ENCODE data around the gene SKIDA1.
A peak's percentile ranks its signal among the peaks of the same experiment; 100 is the strongest.
"Not testable (repeated sequence)": the region's sequence is repeated elsewhere in the genome, so short reads cannot be mapped to it uniquely, and the experiment has no call there.

The SKIDA1 gene

DNA sequence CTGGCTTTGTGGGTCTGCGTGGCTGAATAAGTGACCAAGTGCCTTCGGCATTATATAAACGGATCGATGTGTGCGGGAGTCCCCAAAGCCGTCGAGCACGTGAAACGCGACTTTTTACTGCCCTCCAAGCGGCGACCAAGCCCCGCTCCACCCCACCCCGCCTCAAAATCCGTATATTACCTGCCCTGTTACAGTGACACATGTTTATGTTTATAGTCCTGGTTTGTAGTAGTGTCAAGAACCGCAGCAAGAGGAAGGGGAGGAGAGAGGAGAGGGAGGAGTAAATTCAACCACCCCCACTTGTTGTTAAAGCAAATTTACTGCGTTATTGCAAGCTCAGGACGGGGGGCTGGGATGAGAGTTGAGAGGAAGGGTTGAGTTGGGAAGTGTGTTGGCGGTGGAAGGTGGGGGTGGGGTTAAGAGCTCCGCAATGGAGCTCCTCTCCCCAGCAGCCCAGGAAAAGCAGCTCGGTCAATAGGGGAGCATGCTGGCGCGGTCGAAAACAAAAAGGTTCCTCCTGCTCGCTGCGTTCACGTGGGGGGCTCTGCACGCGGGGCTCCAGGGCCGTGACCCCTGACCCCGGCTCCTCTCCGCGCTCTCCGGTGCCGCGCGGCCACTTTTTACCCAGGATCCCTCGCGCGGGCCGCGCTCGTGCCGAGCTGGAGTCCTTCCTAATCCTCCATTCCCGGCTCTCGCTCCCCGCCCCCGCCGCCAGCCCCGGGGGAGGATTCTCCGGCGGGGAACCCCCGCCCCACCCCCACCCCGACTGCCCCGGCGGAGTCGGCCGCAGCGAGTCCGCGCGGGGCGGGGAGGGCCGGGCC, at the start of gene SKIDA1:
SKIDA1 (minus strand) TSS at position 316 of the 821 bp plus-strand sequence. CDS start 7,860 bp downstream, outside the sequence.
- peak; percentile 99 for DNase-seq

- DNase-seq: not testable (repeated sequence)
Observed at GRCh38 chr10:21574514-21574913, 49.0 kb upstream of the SKIDA1 start.

DNA sequence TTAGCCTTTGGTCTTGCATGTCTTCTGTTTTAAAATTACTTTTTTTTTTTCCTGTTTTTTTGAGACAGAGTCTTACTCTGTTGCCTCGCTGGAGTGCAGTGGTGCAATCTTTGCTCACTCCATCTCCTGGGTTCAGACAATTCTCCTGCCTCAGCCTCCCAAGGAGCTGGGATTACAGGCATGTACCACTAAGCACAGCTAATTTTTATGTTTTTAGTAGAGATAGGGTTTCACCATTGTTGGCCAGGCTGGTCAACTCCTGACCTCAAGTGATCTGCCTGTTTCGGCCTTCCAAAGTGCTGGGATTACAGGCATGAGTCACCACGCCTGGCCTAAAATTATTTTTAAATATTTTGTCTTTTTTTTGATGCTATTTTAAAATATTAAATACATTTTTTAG, 47.1 kb upstream of the SKIDA1 start:
- DNase-seq: no peak

DNA sequence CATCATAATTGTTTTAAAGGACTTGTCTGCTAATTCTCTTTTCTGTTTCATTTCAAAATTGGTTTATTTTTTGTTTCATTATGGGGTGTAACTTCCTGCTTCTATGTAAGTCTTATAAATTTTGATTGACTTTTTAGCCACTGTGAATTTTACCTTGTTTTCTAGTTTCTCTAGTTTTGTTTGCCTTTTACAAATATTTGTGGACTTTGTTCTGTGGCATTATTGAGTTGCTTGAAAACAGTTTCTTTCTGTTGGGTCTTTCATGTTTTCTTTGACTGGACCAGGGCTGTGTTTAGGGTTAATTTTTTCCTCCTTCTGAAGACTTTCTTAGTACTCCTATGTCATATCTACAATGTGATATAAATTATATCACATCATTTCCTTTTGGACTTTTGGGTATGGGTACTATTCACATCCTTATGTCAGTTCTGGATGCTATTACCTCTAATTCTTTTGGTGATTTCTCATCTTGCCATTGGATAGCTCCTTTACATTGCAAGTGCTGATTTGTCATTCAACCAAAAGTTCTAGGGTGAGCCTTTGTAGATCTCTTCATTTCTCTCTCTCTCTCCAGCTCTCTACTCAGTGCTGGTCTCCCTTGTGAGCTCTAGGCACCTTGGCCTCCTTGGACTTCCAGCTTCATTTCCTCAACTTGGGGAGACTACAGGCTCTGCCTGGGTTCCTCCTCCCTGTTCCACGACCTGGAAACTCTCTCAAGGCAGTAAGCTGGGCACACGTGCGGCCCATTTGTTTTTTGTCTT, 45.5 kb upstream of the SKIDA1 start:
- no peak for DNase-seq

- DNase-seq: not testable (repeated sequence)
Observed at GRCh38 chr10:21558984-21559383, 33.5 kb upstream of the SKIDA1 start.

GRCh38 chr10:21556527-21556926, 31.0 kb upstream of the SKIDA1 start:
- no peak for DNase-seq

GRCh38 chr10:21552638-21553037, 27.2 kb upstream of the SKIDA1 start:
- no peak for DNase-seq

- no peak for DNase-seq
Observed at GRCh38 chr10:21547246-21547645, 21.8 kb upstream of the SKIDA1 start.

DNA sequence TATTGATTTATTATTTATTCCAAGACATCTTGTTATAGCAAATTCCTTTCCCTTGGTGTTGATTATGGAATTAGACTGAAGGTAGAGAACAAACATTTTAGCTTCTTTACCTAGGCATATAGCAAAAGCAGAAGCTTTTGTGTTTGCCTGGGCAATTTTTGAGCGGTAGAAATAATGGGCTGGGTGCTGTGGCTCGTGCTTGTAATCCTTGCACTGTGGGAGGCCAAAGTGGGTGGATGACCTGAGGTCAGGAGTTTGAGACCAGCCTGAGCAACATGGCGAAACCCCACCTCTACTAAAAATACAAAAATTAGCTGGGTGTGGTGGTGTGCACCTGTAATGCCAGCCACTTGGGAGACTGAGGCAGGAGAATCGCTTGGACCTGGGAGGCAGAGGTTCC, 15.2 kb upstream of the SKIDA1 start:
- not testable (repeated sequence) for DNase-seq

- no peak for DNase-seq
Observed at GRCh38 chr10:21536874-21537273, 11.4 kb upstream of the SKIDA1 start.

DNA sequence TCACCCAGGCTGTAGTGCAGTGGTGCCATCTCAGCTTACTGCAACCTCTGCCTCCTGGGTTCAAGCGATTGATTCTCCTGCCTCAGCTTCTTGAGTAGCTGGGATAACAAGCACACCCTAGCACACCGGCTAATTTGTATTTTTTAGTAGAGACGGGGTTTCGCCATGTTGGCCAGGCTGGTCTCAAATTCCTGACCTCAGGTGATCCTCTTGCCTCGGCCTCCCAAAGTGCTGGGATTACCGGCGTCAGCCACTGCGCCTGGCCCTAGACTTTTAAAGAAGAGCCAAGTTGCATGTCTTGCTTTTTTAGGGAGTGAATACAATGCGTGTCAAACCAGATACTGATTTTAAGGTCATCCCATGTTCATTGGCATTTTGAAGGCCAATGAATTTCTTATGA, 10.5 kb upstream of the SKIDA1 start:
- DNase-seq: not testable (repeated sequence)

GRCh38 chr10:21535494-21535965, 10.0 kb upstream of the SKIDA1 start:
- DNase-seq: peak in 1 of 2 experiments; percentile 57

DNA sequence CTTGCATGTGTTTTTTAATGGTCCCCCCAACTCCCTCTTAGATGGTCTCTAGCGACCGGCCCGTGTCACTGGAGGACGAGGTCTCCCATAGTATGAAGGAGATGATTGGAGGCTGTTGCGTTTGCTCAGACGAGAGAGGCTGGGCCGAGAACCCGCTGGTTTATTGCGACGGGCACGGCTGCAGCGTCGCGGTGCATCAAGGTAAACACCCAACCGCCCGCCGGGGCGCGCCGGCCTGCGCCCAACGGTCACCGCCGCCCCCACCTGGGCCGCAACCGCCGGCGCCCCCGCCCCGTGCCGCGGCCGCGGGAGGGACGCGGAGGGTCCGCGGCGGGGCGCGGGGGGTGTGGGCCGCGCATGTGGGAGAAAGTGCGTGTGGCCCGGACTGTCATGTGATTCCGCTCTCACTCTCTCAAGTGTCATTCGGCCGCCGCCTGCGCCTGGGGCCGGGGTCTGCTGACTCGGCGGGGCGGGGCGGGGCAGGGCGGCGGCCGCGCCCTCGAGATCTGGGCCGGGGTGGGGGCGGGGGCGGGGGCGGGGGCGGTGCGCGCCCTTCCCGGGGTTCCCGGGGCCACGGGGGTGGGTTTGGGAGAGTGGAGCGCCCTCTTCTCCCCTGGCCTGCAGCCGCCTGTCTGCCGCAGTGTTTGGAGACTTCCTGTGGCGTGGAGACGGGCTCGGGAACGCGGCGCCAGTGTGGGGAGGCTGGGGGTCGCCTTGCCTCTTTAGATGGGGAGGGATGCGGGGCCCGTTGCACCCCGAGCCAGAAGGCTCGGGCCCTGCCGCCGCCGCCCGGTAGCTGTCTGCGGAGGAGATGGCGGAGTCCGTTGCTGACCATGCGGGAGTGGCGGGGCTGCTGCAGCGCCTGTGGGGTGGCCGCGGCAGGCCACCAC, 9.4 kb upstream of the SKIDA1 start:
- DNase-seq: peak; percentile 63 to 74

DNA sequence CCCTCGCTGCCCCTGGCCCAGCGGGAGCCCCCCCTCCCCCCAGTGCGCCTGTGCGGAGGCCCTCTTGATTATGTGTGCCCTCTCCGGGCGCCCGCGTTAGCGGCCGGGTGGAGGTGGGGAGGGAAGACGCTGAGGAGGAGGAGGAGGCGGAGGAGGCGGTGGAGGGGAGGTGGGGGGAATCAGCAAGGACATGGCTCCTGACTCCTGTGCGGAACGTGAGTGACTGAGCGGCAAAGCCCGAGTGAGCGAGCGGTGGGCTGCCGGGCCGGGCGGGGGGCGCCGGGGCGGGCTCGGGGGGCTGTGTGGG, 8.8 kb upstream of the SKIDA1 start:
- DNase-seq: no peak

GRCh38 chr10:21533467-21534279, 8.2 kb upstream of the SKIDA1 start, which contains the start of gene MLLT10:
Gene MLLT10, plus strand, starts transcription at chr10:21534232. Its CDS starts 413 bp downstream, at chr10:21534645.
- peak; percentile 94 to 96 for DNase-seq

DNA sequence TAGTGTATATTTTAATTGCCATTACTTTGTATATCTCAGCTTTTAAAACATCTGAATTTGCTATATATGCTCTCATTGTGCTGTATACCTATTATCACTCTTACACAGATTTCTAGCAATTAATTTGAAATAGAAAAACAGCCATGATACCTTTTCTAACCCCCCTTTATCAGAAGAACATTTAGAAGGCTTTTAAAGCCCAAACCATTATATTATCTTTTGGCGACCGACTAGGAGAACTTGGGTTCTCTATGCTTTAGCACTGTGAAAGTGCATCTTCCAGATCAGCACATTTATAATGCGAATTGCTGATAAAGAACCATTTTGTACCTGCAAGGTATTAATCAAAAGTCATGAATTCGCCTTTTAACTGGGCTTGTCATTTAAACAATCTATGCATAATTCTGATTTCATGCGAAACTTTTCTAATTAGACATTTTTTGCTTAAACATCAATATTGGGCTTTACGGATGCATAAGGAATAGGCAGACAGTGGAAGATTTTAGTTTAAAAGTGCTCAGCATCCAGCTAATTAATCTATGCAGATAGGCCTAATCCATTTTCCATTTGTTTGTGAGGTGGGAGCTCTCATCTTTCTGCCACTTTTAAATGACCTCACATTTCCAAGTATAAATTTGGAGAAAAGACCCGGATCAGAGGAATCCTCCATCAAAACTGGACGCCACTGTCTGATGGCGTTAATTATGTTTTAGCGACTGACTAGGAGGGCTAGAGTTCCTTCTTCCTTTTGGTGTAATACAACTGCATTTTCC, 7.4 kb upstream of the SKIDA1 start:
- DNase-seq: peak; percentile 67 to 87

- DNase-seq: peak; percentile 69 to 85
Observed at GRCh38 chr10:21531164-21531563, 5.7 kb upstream of the SKIDA1 start.

GRCh38 chr10:21530641-21531040, 5.2 kb upstream of the SKIDA1 start:
- no peak for DNase-seq

DNA sequence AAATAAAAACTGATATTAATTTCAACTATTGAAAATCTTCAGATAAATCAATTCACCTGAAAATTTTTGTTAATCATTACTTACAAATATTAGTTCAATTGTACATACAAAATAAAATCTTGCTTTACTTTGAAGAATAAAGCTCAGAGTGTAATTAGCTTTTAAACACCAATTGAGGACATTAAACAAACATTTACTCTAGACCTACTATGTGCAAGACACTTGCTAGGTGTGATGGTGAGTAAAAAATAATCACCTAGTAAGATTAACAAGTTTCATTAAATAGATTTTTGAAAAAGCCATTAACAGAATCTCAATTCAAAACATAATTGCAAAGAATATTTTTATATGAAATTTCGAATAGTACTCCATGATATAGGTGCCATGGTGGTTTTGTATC, 4.7 kb upstream of the SKIDA1 start:
- no peak for DNase-seq

- no peak for DNase-seq
Observed at GRCh38 chr10:21529032-21529910, 3.8 kb upstream of the SKIDA1 start.
